Loucy (cell line): ENCODE measurements around the gene THADA.

Source experiments
- CTCF ChIP-seq: fragments of 200-600 bp; sonication (generic); conservative IDR thresholded peaks from 2 replicates; pipeline ENCODE4 v1.5.1; 2014; ENCODE audit warnings: mild to moderate bottlenecking, antibody characterized with exemption, low read length
- EZH2phosphoT487 ChIP-seq: fragments of 200-600 bp; IDR thresholded peaks from 2 replicates; pipeline ENCODE4 v1.6.1; 2018; ENCODE audit warnings: antibody characterized with exemption, mild to moderate bottlenecking, moderate library complexity, borderline replicate concordance

DNA sequence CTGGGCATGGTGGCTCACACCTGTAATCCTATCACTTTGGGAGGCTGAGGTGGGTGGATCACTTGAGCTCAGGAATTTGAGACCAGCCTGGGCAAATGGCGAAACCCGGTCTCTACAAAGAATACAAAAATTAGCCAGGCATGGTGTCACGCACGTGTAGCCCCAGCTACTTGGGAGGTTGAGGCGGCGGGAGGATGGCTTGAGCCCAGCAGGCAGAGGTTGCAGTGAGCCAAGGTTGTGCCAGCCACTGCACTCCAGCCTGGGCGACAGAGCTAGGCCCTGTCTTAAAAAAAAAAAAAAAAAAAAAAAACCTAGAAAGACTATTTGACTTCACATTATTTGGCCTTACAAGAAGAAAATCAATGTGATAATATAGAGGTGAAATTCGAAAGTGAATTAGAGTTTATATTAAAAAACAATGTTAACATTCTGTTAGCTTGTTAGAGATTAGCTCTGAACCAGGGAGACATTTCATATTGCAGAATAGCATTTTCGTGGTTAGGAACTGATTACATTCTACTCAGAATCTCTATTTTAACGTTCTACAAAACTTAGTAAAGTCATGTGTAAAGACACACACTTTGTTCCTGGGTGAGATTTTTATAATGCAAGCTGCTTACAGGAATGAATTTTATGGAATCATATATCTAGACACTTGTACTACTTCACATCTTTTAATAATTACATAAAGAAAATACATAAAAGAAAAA, 120.5 kb downstream of the THADA start:
- TF ChIP-seq CTCF (no peak), EZH2phosphoT487 (no peak)
